ENCODE data around the gene DHX16. TPM values are rescaled to one million over a fixed set of nuclear protein-coding genes. Genes with fewer than 3 reads are reported as not detected.

The DHX16 gene
- total RNA-seq, 1 experiment from 2014 or later, result 44.5 TPM

GRCh38 chr6:30611150-30611855 is 61.5 kb downstream of the DHX16 start:
- in situ Hi-C loops (cut with HindIII; ENCODE audit: low pct_unique_long_range_greater_than_20kb, low sequenced_read_pairs) (no loop called here), intact Hi-C loops (cut with micrococcal nuclease; ENCODE audit: unreplicated experiment) (no loop called here)
- Histone ChIP-seq H3K27me3 (ENCODE audit: control insufficient read depth, insufficient read depth, low read length) (no peaks in the 10 kb centered on the region), H3K4me3 (ENCODE audit: low read depth in 2 of 2, low read length in 2 of 2) (no peak overlapping the region), H3K9me3 (ENCODE audit: control insufficient read depth, insufficient read depth, low read depth, low read length) (no peaks in the 10 kb centered on the region), H3K36me3 (ENCODE audit: control insufficient read depth, insufficient read depth, low read length) (peaks cover 27% of the 10 kb centered on the region), H3K27ac (ENCODE audit: low read length) (no peak overlapping the region), H3K4me1 (ENCODE audit: control insufficient read depth, insufficient read depth, low read length) (peaks cover 32% of the 10 kb centered on the region)
- ChIA-PET POLR2A (interaction anchor here (0.6 to 1.5 kb wide), 4 partner anchors 10 to 15 kb away, joined by 3 to 4 read pairs (median 3); no protein-coding TSS in a partner anchor), CTCF (no interaction called here)
- BruUV-seq (replicated peaks), result no TSS peak
- ATAC-seq (no peak), DNase-seq (ENCODE audit: low read depth, low spot score) (no peak)
- TF ChIP-seq POLR2AphosphoS5 (IDR thresholded peaks at IDR 0.05; ENCODE audit: low read depth, low read length) (no peak), REST (IDR thresholded peaks at IDR 0.05; ENCODE audit: insufficient read depth in 1 of 2, low read depth in 2 of 2, low read length in 1 of 2) (no peak), TCF7L2 (IDR thresholded peaks at IDR 0.05; ENCODE audit: low read depth, low read length) (no peak), SIN3A (IDR thresholded peaks at IDR 0.05; ENCODE audit: borderline replicate concordance, insufficient read depth, low read depth, low read length) (no peak), CTCF (IDR thresholded peaks at IDR 0.05) (no peak)

GRCh38 chr6:30610065-30610464 is 62.7 kb downstream of the DHX16 start:
- no peak for ATAC-seq
- Histone ChIP-seq H3K27ac (ENCODE audit: low read length) (no peak overlapping the region), H3K27me3 (ENCODE audit: control insufficient read depth, insufficient read depth, low read length) (no peaks in the 10 kb centered on the region), H3K4me1 (ENCODE audit: control insufficient read depth, insufficient read depth, low read length) (peaks cover 27% of the 10 kb centered on the region), H3K36me3 (ENCODE audit: control insufficient read depth, insufficient read depth, low read length) (peaks cover 20% of the 10 kb centered on the region), H3K9me3 (ENCODE audit: control insufficient read depth, insufficient read depth, low read depth, low read length) (no peaks in the 10 kb centered on the region), H3K4me3 (ENCODE audit: low read depth in 2 of 2, low read length in 2 of 2) (no peak overlapping the region)
- BruUV-seq (replicated peaks), result no TSS peak
- ChIA-PET CTCF (no interaction called here), POLR2A (interaction anchor here (0.7 kb wide), 1 partner anchor 12 kb away, joined by 3 read pairs; no protein-coding TSS in a partner anchor)
- no peak for DNase-seq (ENCODE audit: low read depth, low spot score)
- in situ Hi-C loops (cut with HindIII; ENCODE audit: low pct_unique_long_range_greater_than_20kb, low sequenced_read_pairs) (no loop called here), intact Hi-C loops (cut with micrococcal nuclease; ENCODE audit: unreplicated experiment) (no loop called here)
- TF ChIP-seq REST (IDR thresholded peaks at IDR 0.05; ENCODE audit: insufficient read depth in 1 of 2, low read depth in 2 of 2, low read length in 1 of 2) (no peak), POLR2AphosphoS5 (IDR thresholded peaks at IDR 0.05; ENCODE audit: low read depth, low read length) (peak; percentile 51; the same call in 1 of the 2 replicates)
